ENCODE measurements around the gene PIGP. TPM values are rescaled to one million over a fixed set of nuclear protein-coding genes. Genes with fewer than 3 reads are reported as not detected.
A peak's percentile ranks its signal among the peaks of the same experiment; 100 is the strongest.

Gene PIGP
- total and polyA plus RNA-seq, 2 of the 8 experiments (the other 6 are each of a cell fraction or from before 2014, with no cell fraction given): 11.3 to 18.0 TPM

GRCh38 chr21:37072274-37072987 lies 440 bp downstream of the PIGP start (continued):
- no peak for TF ChIP-seq RNF2 (IDR thresholded peaks at IDR 0.05; ENCODE audit: borderline replicate concordance, low read depth, low read length, missing control alignments, poor library complexity, severe bottlenecking)
- peak; percentile 66; the same call in 1 of the 2 replicates for TF ChIP-seq YY1 (IDR thresholded peaks at IDR 0.05; ENCODE audit: low read depth, low read length)
- TF ChIP-seq SIN3A (conservative IDR thresholded peaks at IDR 0.05 in 1 of 2, IDR thresholded peaks at IDR 0.05 in 1 of 2; ENCODE audit: low read depth in 1 of 2, low read length in 2 of 2): 0 out of 4 replicates have a peak, but pooled peaks of 1 of the 2 experiments have one; percentile 9
- TF ChIP-seq KDM1A (IDR thresholded peaks at IDR 0.05; ENCODE audit: borderline replicate concordance, low read length): no peak
- TF ChIP-seq, protein P1, sequence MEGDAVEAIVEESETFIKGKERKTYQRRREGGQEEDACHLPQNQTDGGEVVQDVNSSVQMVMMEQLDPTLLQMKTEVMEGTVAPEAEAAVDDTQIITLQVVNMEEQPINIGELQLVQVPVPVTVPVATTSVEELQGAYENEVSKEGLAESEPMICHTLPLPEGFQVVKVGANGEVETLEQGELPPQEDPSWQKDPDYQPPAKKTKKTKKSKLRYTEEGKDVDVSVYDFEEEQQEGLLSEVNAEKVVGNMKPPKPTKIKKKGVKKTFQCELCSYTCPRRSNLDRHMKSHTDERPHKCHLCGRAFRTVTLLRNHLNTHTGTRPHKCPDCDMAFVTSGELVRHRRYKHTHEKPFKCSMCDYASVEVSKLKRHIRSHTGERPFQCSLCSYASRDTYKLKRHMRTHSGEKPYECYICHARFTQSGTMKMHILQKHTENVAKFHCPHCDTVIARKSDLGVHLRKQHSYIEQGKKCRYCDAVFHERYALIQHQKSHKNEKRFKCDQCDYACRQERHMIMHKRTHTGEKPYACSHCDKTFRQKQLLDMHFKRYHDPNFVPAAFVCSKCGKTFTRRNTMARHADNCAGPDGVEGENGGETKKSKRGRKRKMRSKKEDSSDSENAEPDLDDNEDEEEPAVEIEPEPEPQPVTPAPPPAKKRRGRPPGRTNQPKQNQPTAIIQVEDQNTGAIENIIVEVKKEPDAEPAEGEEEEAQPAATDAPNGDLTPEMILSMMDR (IDR thresholded peaks at IDR 0.05; ENCODE audit: control extremely low read depth in 1 of 3, insufficient read depth in 1 of 3, low read depth in 1 of 3, low read length in 3 of 3): no peak
- no peak for TF ChIP-seq SP4 (IDR thresholded peaks at IDR 0.05; ENCODE audit: low read length)
- no peak for TF ChIP-seq SIX5 (IDR thresholded peaks at IDR 0.05; ENCODE audit: low read depth, low read length)
- TF ChIP-seq, protein P2, sequence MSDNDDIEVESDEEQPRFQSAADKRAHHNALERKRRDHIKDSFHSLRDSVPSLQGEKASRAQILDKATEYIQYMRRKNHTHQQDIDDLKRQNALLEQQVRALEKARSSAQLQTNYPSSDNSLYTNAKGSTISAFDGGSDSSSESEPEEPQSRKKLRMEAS (IDR thresholded peaks at IDR 0.05): peak; percentile 63
- TF ChIP-seq CREB1 (IDR thresholded peaks at IDR 0.05): 0 out of 2 replicates have a peak, but pooled peaks have one; percentile 11
- TF ChIP-seq, protein P3, sequence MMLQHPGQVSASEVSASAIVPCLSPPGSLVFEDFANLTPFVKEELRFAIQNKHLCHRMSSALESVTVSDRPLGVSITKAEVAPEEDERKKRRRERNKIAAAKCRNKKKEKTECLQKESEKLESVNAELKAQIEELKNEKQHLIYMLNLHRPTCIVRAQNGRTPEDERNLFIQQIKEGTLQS (IDR thresholded peaks at IDR 0.05; ENCODE audit: insufficient read depth, low read depth, low read length): no peak
- peak; percentile 27; the same call in 1 of the 2 replicates for TF ChIP-seq E2F6 (IDR thresholded peaks at IDR 0.05)
- peak; percentile 86 for TF ChIP-seq ASH2L (IDR thresholded peaks at IDR 0.05; ENCODE audit: low read length)
- peak; percentile 9; the same call in 1 of the 2 replicates for TF ChIP-seq RBBP5 (IDR thresholded peaks at IDR 0.05; ENCODE audit: borderline replicate concordance, low read depth, low read length)

Data from H1 (cell line).